Esophagus squamous epithelium (tissue), 5 donors: Measurements from ENCODE around the gene SPEN. TPM values are rescaled to one million over a fixed set of nuclear protein-coding genes. Genes with fewer than 3 reads are reported as not detected.

Experiments used
- DNase-seq: peaks from one replicate; lab custom pipeline; 2025; lab: John Stamatoyannopoulos, UW
- H3K27ac ChIP-seq, 4 donors: fragments of 200-600 bp; sonication (generic); one replicate each; pipeline ENCODE4 v1.5.1; 2016 to 2019; ENCODE audit warnings: mild to moderate bottlenecking in 1 of 4
- H3K27me3 ChIP-seq, 4 donors: fragments of 200-600 bp; sonication (generic); 1 replicate in 3 of 4; 2 replicates in 1 of 4; pipeline versions ENCODE4 v1.5.1 to v1.6.0; 2017 to 2021; ENCODE audit warnings: antibody characterized with exemption in 1 of 4
- H3K36me3 ChIP-seq, 3 donors: fragments of 200-600 bp; sonication (generic); one replicate each; pipeline ENCODE4 v1.5.1; 2016 to 2019
- H3K4me1 ChIP-seq, 3 donors: fragments of 200-600 bp; sonication (generic); one replicate each; pipeline ENCODE4 v1.5.1; 2017 to 2019
- H3K4me3 ChIP-seq, 4 donors: fragments of 200-600 bp; sonication (generic); 1 replicate in 3 of 4; 2 replicates in 1 of 4; pipeline ENCODE4 v1.5.1; 2016 to 2019; ENCODE audit warnings: mild to moderate bottlenecking in 2 of 4, moderate library complexity in 1 of 4
- H3K9me3 ChIP-seq, 3 donors: fragments of 200-600 bp; sonication (generic); one replicate each; pipeline ENCODE4 v1.5.1; 2016 to 2019
- POLR2A ChIP-seq, 4 donors: fragments of 450-650 bp; IDR thresholded peaks; one replicate each; pipeline ENCODE4 v1.6.1; 2017; ENCODE audit warnings: antibody characterized with exemption in 4 of 4, mild to moderate bottlenecking in 4 of 4, moderate library complexity in 3 of 4
- WGBS, 2 donors: methylation state at CpG; one replicate each; pipeline ENCODE4 v1.1.5; 2018; 5-methylcytosine and 5-hydroxymethylcytosine counted together
- intact Hi-C: fragments of 100-400 bp; cut with DNase I; formaldehyde crosslinking; loops from one replicate; pipeline ENCODE4 v1.15.0; 2022
- total RNA-seq, 4 donors: library from RNA; depleted of rRNA; stranded (reverse); fragments of >200 nt; gene quantifications; one replicate each; pipeline ENCODE4 v1.1.0, GENCODE V29; 2016
- TF ChIP-seq, protein P1 (sequence below), 6 experiments: fragments of 450-650 bp in 4 of 6; fragments of 200-600 bp in 2 of 6; sonication (generic) in 2 of 6; IDR thresholded peaks; one replicate each; pipeline ENCODE4 v1.5.1; 2016 to 2019; ENCODE audit warnings: antibody characterized with exemption in 6 of 6, mild to moderate bottlenecking in 4 of 6, moderate library complexity in 4 of 6
- donor health status: DM: yes; HTN: yes; CAD: no.

Gene SPEN
- total RNA-seq, 4 donors from 2014 or later = 22.4 to 36.0 (median 30.5) TPM

DNA sequence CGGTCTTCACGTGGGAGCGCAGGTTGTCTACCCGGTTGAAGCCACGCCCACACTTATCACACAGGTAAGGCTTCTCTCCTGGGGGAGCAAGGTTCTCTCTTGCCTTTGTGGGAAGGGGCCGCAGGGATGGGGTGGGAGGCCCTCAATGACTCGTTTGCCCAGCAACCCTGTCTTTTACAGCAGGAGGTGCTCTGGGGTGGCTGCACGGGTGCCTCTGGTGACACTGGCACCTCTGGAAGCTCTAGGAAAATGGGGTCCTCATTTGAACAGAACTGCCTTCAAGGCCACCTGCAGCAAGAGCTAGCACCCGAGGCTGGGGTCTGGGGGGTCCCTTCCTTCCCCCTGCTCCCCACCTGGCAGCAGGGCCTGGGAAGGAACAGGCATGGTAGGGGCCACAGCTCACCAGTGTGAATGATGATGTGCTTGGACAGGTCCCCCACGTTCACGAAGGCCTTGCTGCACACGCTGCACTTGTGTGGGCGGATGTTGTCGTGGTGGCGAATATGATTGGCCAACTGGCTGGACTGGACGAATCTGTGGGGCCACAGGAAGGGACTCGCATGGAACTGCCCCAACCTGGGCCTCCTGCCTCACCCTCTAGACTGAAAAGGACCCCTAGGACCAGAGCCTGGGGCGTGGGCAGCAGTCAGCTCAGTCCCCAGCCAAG is 95.3 kb downstream of the SPEN start:
- intact Hi-C loops = no loop called here
- peaks cover 52 to 100% (median 80%) of the 10 kb centered on the region in 3 donors for H3K36me3 ChIP-seq
- H3K27me3 ChIP-seq = no peaks in the 10 kb centered on the region
- no peak for DNase-seq
- no peak overlapping the region for H3K4me3 ChIP-seq
- WGBS, 2 donors = 46 to 55% methylated on average over 7 to 8 of the region's 18 CpGs
- TF ChIP-seq POLR2A (IDR thresholded peaks at IDR 0.05) = no peak
- H3K9me3 ChIP-seq = no peaks in the 10 kb centered on the region
- no peak overlapping the region for H3K27ac ChIP-seq
- H3K4me1 ChIP-seq = peaks cover under 1 to 22% (median 5%) of the 10 kb centered on the region in 3 donors

DNA sequence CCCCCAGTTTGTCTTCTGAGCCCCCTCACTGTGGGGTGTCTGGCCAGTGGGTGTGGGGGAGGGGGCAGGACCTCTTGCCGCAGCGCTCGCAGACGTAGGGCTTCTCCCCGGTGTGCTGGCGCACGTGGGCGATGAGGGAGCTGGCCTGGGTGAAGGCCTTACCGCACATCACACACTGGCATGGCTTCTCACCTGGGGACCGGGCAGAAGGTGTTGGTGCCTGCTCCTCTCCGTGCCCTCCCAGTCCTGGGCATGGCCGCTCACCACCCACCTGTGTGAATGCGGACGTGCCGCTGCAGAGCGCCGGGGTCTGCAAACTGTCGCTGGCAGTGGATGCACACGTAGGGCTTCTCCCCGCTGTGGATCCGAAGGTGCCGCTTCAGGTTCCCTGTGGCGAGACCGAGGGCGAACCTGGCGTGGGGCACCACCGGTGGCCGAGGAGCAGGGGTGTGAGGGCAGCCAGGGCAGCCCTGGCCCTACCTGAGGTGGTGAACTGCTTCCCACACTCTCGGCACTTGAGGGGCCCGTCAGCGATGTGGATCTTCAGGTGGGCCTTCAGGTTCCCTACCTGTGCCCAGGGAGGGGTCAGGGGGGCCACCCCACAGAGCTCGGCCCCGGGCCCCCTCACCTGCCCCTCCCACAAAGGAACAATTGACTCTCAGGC is 96.0 kb downstream of the SPEN start:
- WGBS, 2 donors = 92 to 94% methylated on average over 9 to 10 of the region's 33 CpGs
- intact Hi-C loops = no loop called here
- Histone ChIP-seq H3K27me3 (no peaks in the 10 kb centered on the region), H3K4me1 (peaks cover 8 to 27% (median 12%) of the 10 kb centered on the region in 3 donors), H3K36me3 (peaks cover 47 to 98% (median 74%) of the 10 kb centered on the region in 3 donors), H3K27ac (no peak overlapping the region), H3K9me3 (no peaks in the 10 kb centered on the region), H3K4me3 (no peak overlapping the region)
- TF ChIP-seq POLR2A (IDR thresholded peaks at IDR 0.05) = no peak
- TF ChIP-seq, protein P1, sequence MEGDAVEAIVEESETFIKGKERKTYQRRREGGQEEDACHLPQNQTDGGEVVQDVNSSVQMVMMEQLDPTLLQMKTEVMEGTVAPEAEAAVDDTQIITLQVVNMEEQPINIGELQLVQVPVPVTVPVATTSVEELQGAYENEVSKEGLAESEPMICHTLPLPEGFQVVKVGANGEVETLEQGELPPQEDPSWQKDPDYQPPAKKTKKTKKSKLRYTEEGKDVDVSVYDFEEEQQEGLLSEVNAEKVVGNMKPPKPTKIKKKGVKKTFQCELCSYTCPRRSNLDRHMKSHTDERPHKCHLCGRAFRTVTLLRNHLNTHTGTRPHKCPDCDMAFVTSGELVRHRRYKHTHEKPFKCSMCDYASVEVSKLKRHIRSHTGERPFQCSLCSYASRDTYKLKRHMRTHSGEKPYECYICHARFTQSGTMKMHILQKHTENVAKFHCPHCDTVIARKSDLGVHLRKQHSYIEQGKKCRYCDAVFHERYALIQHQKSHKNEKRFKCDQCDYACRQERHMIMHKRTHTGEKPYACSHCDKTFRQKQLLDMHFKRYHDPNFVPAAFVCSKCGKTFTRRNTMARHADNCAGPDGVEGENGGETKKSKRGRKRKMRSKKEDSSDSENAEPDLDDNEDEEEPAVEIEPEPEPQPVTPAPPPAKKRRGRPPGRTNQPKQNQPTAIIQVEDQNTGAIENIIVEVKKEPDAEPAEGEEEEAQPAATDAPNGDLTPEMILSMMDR (IDR thresholded peaks at IDR 0.05) = no peak
- DNase-seq = no peak

DNA sequence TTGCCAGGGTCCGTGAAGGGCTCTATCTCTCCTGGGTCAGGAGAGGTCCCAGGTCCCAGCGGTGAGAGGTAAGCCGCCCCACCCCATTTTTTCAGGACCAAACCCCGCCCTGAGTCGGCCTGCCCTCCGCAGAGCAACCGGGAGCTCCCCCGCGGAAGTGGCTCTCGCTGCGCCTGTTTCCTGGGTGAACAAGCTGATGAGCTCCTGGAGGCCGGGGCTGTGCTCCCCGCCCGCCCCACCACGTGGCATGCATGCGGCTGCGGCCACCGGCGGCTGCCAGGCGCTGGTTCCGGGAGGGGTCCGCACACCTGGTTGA is 96.4 kb downstream of the SPEN start:
- Histone ChIP-seq H3K27me3 (no peaks in the 10 kb centered on the region), H3K27ac (no peak overlapping the region), H3K36me3 (peaks cover 42 to 93% (median 69%) of the 10 kb centered on the region in 3 donors), H3K4me3 (no peak overlapping the region), H3K9me3 (no peaks in the 10 kb centered on the region), H3K4me1 (peaks cover 8 to 27% (median 17%) of the 10 kb centered on the region in 3 donors)
- DNase-seq = no peak
- intact Hi-C loops = no loop called here
- WGBS, 2 donors = no CpG with 5 or more reads among the region's 22 CpGs
- no peak for TF ChIP-seq POLR2A (IDR thresholded peaks at IDR 0.05)
- TF ChIP-seq, protein P1 (IDR thresholded peaks at IDR 0.05) = no peak

DNA sequence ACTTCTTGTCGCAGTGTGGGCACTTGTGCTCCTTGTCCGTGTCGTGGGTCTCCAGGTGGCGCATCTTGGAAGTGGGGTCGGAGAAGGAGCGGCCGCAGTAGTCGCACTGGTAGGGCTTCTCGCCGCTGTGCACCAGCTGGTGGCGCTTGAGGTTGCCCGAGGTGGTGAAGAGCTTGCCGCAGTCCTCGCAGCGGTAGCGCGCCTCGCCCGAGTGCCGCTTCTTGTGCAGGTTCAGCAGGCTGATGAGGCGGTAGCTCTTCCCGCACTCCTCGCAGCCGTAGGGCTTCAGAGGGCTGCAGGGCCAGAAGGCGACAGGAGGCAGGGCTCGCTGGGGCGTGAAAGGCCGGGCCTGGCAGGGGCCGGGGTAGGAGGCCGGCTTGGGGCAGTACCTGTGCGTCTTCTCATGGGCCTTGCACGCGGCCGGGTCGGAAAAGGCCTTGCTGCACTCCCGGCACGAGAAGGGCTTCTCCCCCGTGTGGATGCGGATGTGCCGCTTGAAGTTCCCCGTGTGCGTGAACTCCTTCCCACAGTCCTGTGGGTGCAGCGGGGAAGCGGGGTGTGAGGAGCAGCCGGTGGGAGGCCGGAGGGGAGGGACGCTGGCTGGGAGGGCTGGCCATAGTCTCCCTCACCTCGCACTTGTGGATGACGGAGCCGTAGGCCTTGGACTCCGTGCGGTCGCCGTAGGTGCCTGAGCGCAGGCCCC is 97.0 kb downstream of the SPEN start:
- no peak for DNase-seq
- intact Hi-C loops = no loop called here

More for the DNA sequence above, 97.0 kb downstream of the SPEN start:
- Histone ChIP-seq H3K27me3 (no peaks in the 10 kb centered on the region), H3K36me3 (peaks cover 40 to 88% (median 69%) of the 10 kb centered on the region in 3 donors), H3K4me3 (no peak overlapping the region), H3K27ac (no peak overlapping the region), H3K4me1 (peaks cover 9 to 27% (median 17%) of the 10 kb centered on the region in 3 donors), H3K9me3 (no peaks in the 10 kb centered on the region)
- WGBS, 2 donors = 90 to 100% methylated on average over 5 to 6 of the region's 55 CpGs
- TF ChIP-seq, protein P1 (IDR thresholded peaks at IDR 0.05) = no peak
- no peak for TF ChIP-seq POLR2A (IDR thresholded peaks at IDR 0.05)
